HCT116 (cell line): ENCODE data around the gene SMYD3. TPM values are rescaled to one million over a fixed set of nuclear protein-coding genes. Genes with fewer than 3 reads are reported as not detected.

Experiments
- ATAC-seq: fragments of 200-7000 bp; cut with Tn5 transposase; 2 replicates; pipeline ENCODE4 v1.9.1; 2020; ENCODE audit warnings: mild to moderate bottlenecking, moderate library complexity
- BruUV-seq: library from RNA; stranded (reverse); fragments of 400-500 nt; replicated peaks from 2 replicates; lab custom pipeline; 2021; lab: Mats Ljungman, UMichigan
- CTCF ChIA-PET: fragments of 300-600 bp; sonication (Branson Sonifier 250); formaldehyde crosslinking; loops from one replicate; lab custom pipeline; 2021; ENCODE audit warnings: antibody characterized with exemption; lab: Charles Lee
- POLR2A ChIA-PET: fragments of 300-600, 350-600 bp; sonication (Branson Sonifier 250); formaldehyde crosslinking; loops from one replicate; lab custom pipeline; 2021; ENCODE audit warnings: antibody characterized with exemption; lab: Charles Lee
- RAD21 ChIA-PET, 2 experiments: fragments of 300-600 bp; sonication (Branson Sonifier 250); formaldehyde crosslinking; loops; one replicate each; lab custom pipeline; 2023; ENCODE audit warnings: low total read pairs in 2 of 2; ENCODE audit not compliant: uncharacterized antibody in 2 of 2, unreplicated experiment in 2 of 2, low non-redundant PET in 1 of 2; lab: Charles Lee
- DNase-seq: peaks from one replicate; pipeline ENCODE4 v3.0.0-alpha.2; 2010; ENCODE audit warnings: low read depth, low spot score
- H2AFZ ChIP-seq: fragments of 200-600 bp; shearing (Covaris generic), sonication (generic); 2 replicates; pipeline ENCODE4 v1.6.1; 2017; ENCODE audit warnings: low read depth, mixed run types, mixed read lengths, antibody characterized with exemption, low read length; ENCODE audit not compliant: poor library complexity, severe bottlenecking
- H3K27ac ChIP-seq: 2 replicates; pipeline ENCODE4 v1.5.1; 2012; ENCODE audit warnings: low read depth, low read length
- H3K27me3 ChIP-seq: fragments of 200-600 bp; sonication (generic); 2 replicates; pipeline ENCODE4 v1.6.1; 2016; ENCODE audit warnings: mixed run types, low read length, mixed read lengths; ENCODE audit not compliant: insufficient read depth
- H3K36me3 ChIP-seq, 2 experiments: fragments of 200-500 bp in 1 of 2; fragments of 200-600 bp in 1 of 2; sonication (Bioruptor generic) in 1 of 2; sonication (generic) in 1 of 2; 2 replicates each; pipeline versions ENCODE4 v1.5.1 to v1.6.1; 2014 to 2016; ENCODE audit warnings: low read length in 2 of 2, inconsistent platforms in 1 of 2, mixed read lengths in 1 of 2, mixed run types in 1 of 2; ENCODE audit not compliant: insufficient read depth in 2 of 2, control insufficient read depth in 1 of 2
- H3K4me1 ChIP-seq, 2 experiments: fragments of 200-600 bp in 1 of 2; sonication (generic) in 1 of 2; 2 replicates each; pipeline versions ENCODE4 v1.5.1 to v1.6.1; 2012 to 2017; ENCODE audit warnings: low read length in 2 of 2, inconsistent platforms in 1 of 2, mild to moderate bottlenecking in 1 of 2, mixed read lengths in 1 of 2, mixed run types in 1 of 2, moderate library complexity in 1 of 2; ENCODE audit not compliant: insufficient read depth in 2 of 2, control insufficient read depth in 1 of 2
- H3K4me2 ChIP-seq: fragments of 200-600 bp; sonication (generic); 2 replicates; pipeline ENCODE4 v1.6.1; 2017; ENCODE audit warnings: mixed run types, low read length, mixed read lengths
- H3K4me3 ChIP-seq, 2 experiments: fragments of 200-600 bp in 1 of 2; sonication (generic) in 1 of 2; replicated peaks in 1 of 2; 2 replicates each; pipeline ENCODE4 v1.5.1; 2011 to 2016; ENCODE audit warnings: low read length in 2 of 2, control low read depth in 1 of 2, low read depth in 1 of 2, mild to moderate bottlenecking in 1 of 2, mixed read lengths in 1 of 2, mixed run types in 1 of 2
- H3K79me2 ChIP-seq: fragments of 200-600 bp; sonication (generic); 2 replicates; pipeline ENCODE4 v1.6.1; 2017; ENCODE audit warnings: mild to moderate bottlenecking, mixed run types, low read length, moderate library complexity, mixed read lengths; ENCODE audit not compliant: insufficient read depth
- H3K9ac ChIP-seq: fragments of 200-600 bp; sonication (generic); 2 replicates; pipeline ENCODE4 v1.6.1; 2016; ENCODE audit warnings: low read length, mixed read lengths
- H3K9me2 ChIP-seq: fragments of 200-600 bp; sonication (generic), shearing (Covaris generic); 2 replicates; pipeline ENCODE4 v1.6.1; 2017; ENCODE audit warnings: mixed run types, mild to moderate bottlenecking, moderate library complexity; ENCODE audit not compliant: insufficient read depth
- H3K9me3 ChIP-seq, 2 experiments: fragments of 200-500 bp in 1 of 2; fragments of 200-600 bp in 1 of 2; sonication (Bioruptor generic) in 1 of 2; sonication (generic) in 1 of 2; 2 replicates each; pipeline ENCODE4 v1.6.1; 2014 to 2017; ENCODE audit warnings: low read length in 2 of 2, mixed read lengths in 2 of 2, inconsistent platforms in 1 of 2, low read depth in 1 of 2, mild to moderate bottlenecking in 1 of 2, mixed run types in 1 of 2, moderate library complexity in 1 of 2; ENCODE audit not compliant: control insufficient read depth in 1 of 2, insufficient read depth in 1 of 2
- H4K20me1 ChIP-seq: fragments of 200-600 bp; sonication (generic), shearing (Covaris generic); 2 replicates; pipeline ENCODE4 v1.6.1; 2017; ENCODE audit warnings: mixed run types, mild to moderate bottlenecking, moderate library complexity; ENCODE audit not compliant: insufficient read depth
- CBX3 ChIP-seq: IDR thresholded peaks from 2 replicates; pipeline ENCODE4 v1.6.1; 2012; ENCODE audit warnings: low read depth
- CTCF ChIP-seq, 3 experiments: fragments of 200-600 bp in 1 of 3; sonication (generic) in 1 of 3; IDR thresholded peaks in 2 of 3; conservative IDR thresholded peaks in 1 of 3; 2 replicates each; pipeline ENCODE4 v1.5.1; 2012 to 2017; ENCODE audit warnings: low read depth in 2 of 3, low read length in 2 of 3, antibody characterized with exemption in 1 of 3, borderline replicate concordance in 1 of 3, control low read depth in 1 of 3, mild to moderate bottlenecking in 1 of 3, mixed read lengths in 1 of 3, mixed run types in 1 of 3, moderate library complexity in 1 of 3; ENCODE audit not compliant: insufficient read depth in 1 of 3
- EZH2phosphoT487 ChIP-seq: fragments of 200-600 bp; IDR thresholded peaks from 2 replicates; pipeline ENCODE4 v1.6.1; 2018; ENCODE audit warnings: antibody characterized with exemption, borderline replicate concordance
- FOSL1 ChIP-seq: IDR thresholded peaks from 2 replicates; pipeline ENCODE4 v1.6.1; 2012; ENCODE audit warnings: low read depth
- POLR2AphosphoS5 ChIP-seq: IDR thresholded peaks from 2 replicates; pipeline ENCODE4 v1.6.1; 2011; ENCODE audit warnings: mild to moderate bottlenecking, low read depth, low read length, moderate library complexity
- SP1 ChIP-seq: IDR thresholded peaks from 2 replicates; pipeline ENCODE4 v1.6.1; 2012; ENCODE audit warnings: low read depth
- SRF ChIP-seq: IDR thresholded peaks from 2 replicates; pipeline ENCODE4 v1.6.1; 2012; ENCODE audit warnings: low read depth
- TCF7L2 ChIP-seq: IDR thresholded peaks from 2 replicates; pipeline ENCODE4 v1.7.0; 2011; ENCODE audit warnings: borderline replicate concordance, inconsistent platforms; ENCODE audit not compliant: insufficient read depth, insufficient read length; ENCODE audit errors: extremely low read depth
- ZBTB33 ChIP-seq: IDR thresholded peaks from 2 replicates; pipeline ENCODE4 v1.6.1; 2011; ENCODE audit warnings: mild to moderate bottlenecking, low read length, moderate library complexity; ENCODE audit not compliant: insufficient replicate concordance; ENCODE audit errors: extremely low read depth
- ZNF274 ChIP-seq: fragments of 200-500 bp; sonication (Bioruptor generic); IDR thresholded peaks from 2 replicates; pipeline ENCODE4 v1.6.1; 2014; ENCODE audit warnings: mild to moderate bottlenecking, low read depth, low read length, inconsistent platforms
- intact Hi-C: fragments of 100-400 bp; cut with micrococcal nuclease; formaldehyde crosslinking; loops from 2 replicates; pipeline ENCODE4 v1.10.0; 2022
- total RNA-seq: library from RNA; stranded (reverse); gene quantifications from one replicate; pipeline ENCODE4 v1.2.1, GENCODE V29; 2021; ENCODE audit not compliant: unreplicated experiment

The SMYD3 gene
- total RNA-seq, 1 experiment from 2014 or later: 33.6 TPM

- H3K4me1 ChIP-seq: no peaks in the 10 kb centered on the region
- no peaks in the 10 kb centered on the region for H3K9me2 ChIP-seq
- TF ChIP-seq EZH2phosphoT487: no peak
- no peak for TF ChIP-seq CBX3
- no peak for TF ChIP-seq TCF7L2
- TF ChIP-seq SP1: no peak
- TF ChIP-seq SRF: no peak
- TF ChIP-seq POLR2AphosphoS5: no peak
- TF ChIP-seq FOSL1: no peak
- no peak for TF ChIP-seq CTCF (IDR thresholded peaks at IDR 0.05 in 2 of 3, conservative IDR thresholded peaks at IDR 0.05 in 1 of 3; ENCODE audit: borderline replicate concordance in 1 of 3, insufficient read depth in 1 of 3, low read depth in 2 of 3, low read length in 2 of 3)
- TF ChIP-seq ZBTB33: no peak
- no peak for TF ChIP-seq ZNF274
- TF ChIP-seq, all 23 proteins: peak for 0
- Histone ChIP-seq H3K9me3 (no peaks in the 10 kb centered on the region), H4K20me1 (no peaks in the 10 kb centered on the region), H3K4me3 (no peak overlapping the region), H3K79me2 (no peaks in the 10 kb centered on the region), H3K27me3 (no peaks in the 10 kb centered on the region), H3K36me3 (no peaks in the 10 kb centered on the region), H3K9ac (no peak overlapping the region), H2AFZ (no peak overlapping the region), H3K27ac (no peak overlapping the region), H3K4me2 (no peak overlapping the region)
- CTCF ChIA-PET: interaction anchor here (0.6 kb wide), 1 partner anchor 977 kb away, joined by 3 read pairs; no protein-coding TSS in a partner anchor
- intact Hi-C loops: no loop called here
- no TSS peak for BruUV-seq
- DNase-seq (no peak), ATAC-seq (no peak)
- RAD21 ChIA-PET: no interaction called here
- POLR2A ChIA-PET: no interaction called here
These were observed 743.2 kb downstream of the SMYD3 start for GRCh38 chr1:245763873-245764331.
